ENCODE results near the gene CIROP.
"Not testable (repeated sequence)": the region's sequence is repeated elsewhere in the genome, so short reads cannot be mapped to it uniquely, and the experiment has no call there.

The CIROP gene

DNA sequence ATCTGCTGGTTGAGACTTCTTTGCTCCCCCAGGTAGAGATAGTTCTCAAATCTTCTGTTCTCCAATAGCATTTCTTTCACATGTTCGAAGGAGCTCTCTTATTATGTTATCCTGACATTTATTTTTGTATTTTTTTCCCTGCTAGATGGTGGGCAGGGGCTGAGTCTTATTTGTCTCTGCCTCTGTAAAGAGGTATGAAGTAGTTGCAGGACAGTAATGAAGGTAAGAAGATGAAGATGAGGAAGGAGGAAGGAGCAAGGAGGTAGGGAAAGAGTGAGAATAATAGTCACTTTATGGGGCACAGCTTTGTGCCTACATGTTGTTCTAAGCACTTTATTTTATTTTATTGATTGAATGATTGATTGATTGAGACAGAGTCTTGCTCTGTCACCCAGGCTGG, 5.0 kb upstream of the CIROP start:
- Histone ChIP-seq H3K23ac (ENCODE audit: low read depth, low read length, poor library complexity) (no peak overlapping the region), H2BK5ac (ENCODE audit: low read length) (no peak overlapping the region), H3K4me2 (ENCODE audit: insufficient read depth, low read length, poor library complexity, severe bottlenecking) (no peak overlapping the region), H3K9me3 (replicated peaks in 1 of 2; ENCODE audit: control insufficient read depth in 2 of 2, insufficient read depth in 1 of 2, low read depth in 1 of 2, low read length in 2 of 2) (peaks cover 0 to 2% of the 10 kb centered on the region in 2 donors), H2AK5ac (ENCODE audit: low read depth, low read length) (no peak overlapping the region), H3K4me1 (ENCODE audit: control insufficient read depth in 2 of 2, insufficient read depth in 1 of 2, low read depth in 1 of 2, low read length in 2 of 2) (peaks cover 9 to 10% of the 10 kb centered on the region in 2 donors), H2BK15ac (ENCODE audit: low read length) (no peak overlapping the region), H3K27ac (replicated peaks; ENCODE audit: low read length) (no peak overlapping the region), H4K8ac (ENCODE audit: low read depth, low read length) (no peak overlapping the region), H3K27me3 (ENCODE audit: control insufficient read depth in 3 of 3, insufficient read depth in 3 of 3, low read depth in 1 of 3, low read length in 3 of 3) (peaks cover 0 to 12% (median 0%) of the 10 kb centered on the region in 3 experiments), H3K36me3 (replicated peaks in 1 of 2; ENCODE audit: control insufficient read depth in 2 of 2, insufficient read depth in 2 of 2, low read length in 2 of 2) (no peaks in the 10 kb centered on the region), H3K18ac (ENCODE audit: low read length) (no peak overlapping the region), H3K79me1 (ENCODE audit: low read depth, low read length) (no peaks in the 10 kb centered on the region), H3K9ac (ENCODE audit: low read depth, low read length, poor library complexity) (no peak overlapping the region), H2BK120ac (ENCODE audit: low read depth, low read length) (no peak overlapping the region), H3K14ac (ENCODE audit: low read length) (no peak overlapping the region), H2BK12ac (ENCODE audit: low read length) (no peak overlapping the region), H4K91ac (ENCODE audit: low read depth, low read length, poor library complexity) (no peak overlapping the region), H3K4me3 (ENCODE audit: low read length in 2 of 2) (no peak overlapping the region), H3K4ac (ENCODE audit: low read length) (no peak overlapping the region), H2AFZ (ENCODE audit: low read length) (no peak overlapping the region)
- no peak for DNase-seq (ENCODE audit: low spot score)
- no CpG with 5 or more reads among the region's 1 CpG for WGBS, 2 donors (ENCODE audit: extremely low coverage in 2 of 2, insufficient read length in 2 of 2, insufficient replicate concordance in 1 of 2)

- H3K9ac ChIP-seq (ENCODE audit: low read depth, low read length, poor library complexity); H3K4ac ChIP-seq (ENCODE audit: low read length); H3K36me3 ChIP-seq (replicated peaks in 1 of 2; ENCODE audit: control insufficient read depth in 2 of 2, insufficient read depth in 2 of 2, low read length in 2 of 2); H3K79me1 ChIP-seq (ENCODE audit: low read depth, low read length); H2AK5ac ChIP-seq (ENCODE audit: low read depth, low read length); H3K4me2 ChIP-seq (ENCODE audit: insufficient read depth, low read length, poor library complexity, severe bottlenecking); H3K9me3 ChIP-seq (replicated peaks in 1 of 2; ENCODE audit: control insufficient read depth in 2 of 2, insufficient read depth in 1 of 2, low read depth in 1 of 2, low read length in 2 of 2); H3K4me1 ChIP-seq (ENCODE audit: control insufficient read depth in 2 of 2, insufficient read depth in 1 of 2, low read depth in 1 of 2, low read length in 2 of 2); H3K18ac ChIP-seq (ENCODE audit: low read length); H2BK15ac ChIP-seq (ENCODE audit: low read length); H2BK5ac ChIP-seq (ENCODE audit: low read length); H4K8ac ChIP-seq (ENCODE audit: low read depth, low read length); H3K27ac ChIP-seq (replicated peaks; ENCODE audit: low read length); H3K4me3 ChIP-seq (ENCODE audit: low read length in 2 of 2); H3K23ac ChIP-seq (ENCODE audit: low read depth, low read length, poor library complexity); H2BK120ac ChIP-seq (ENCODE audit: low read depth, low read length); H4K91ac ChIP-seq (ENCODE audit: low read depth, low read length, poor library complexity); H3K14ac ChIP-seq (ENCODE audit: low read length); H2BK12ac ChIP-seq (ENCODE audit: low read length); DNase-seq (ENCODE audit: low spot score); H2AFZ ChIP-seq (ENCODE audit: low read length): not testable (repeated sequence)
- H3K27me3 ChIP-seq (ENCODE audit: control insufficient read depth in 3 of 3, insufficient read depth in 3 of 3, low read depth in 1 of 3, low read length in 3 of 3): peaks cover 0 to 12% (median 0%) of the 10 kb centered on the region in 3 experiments
- no CpG with 5 or more reads among the region's 24 CpGs for WGBS, 2 donors (ENCODE audit: extremely low coverage in 2 of 2, insufficient read length in 2 of 2, insufficient replicate concordance in 1 of 2)
These were observed 3.4 kb upstream of the CIROP start for GRCh38 chr14:23108169-23108568.

GRCh38 chr14:23107620-23108019, 2.8 kb upstream of the CIROP start:
- H4K8ac ChIP-seq (ENCODE audit: low read depth, low read length); H3K14ac ChIP-seq (ENCODE audit: low read length); H2BK12ac ChIP-seq (ENCODE audit: low read length); H3K23ac ChIP-seq (ENCODE audit: low read depth, low read length, poor library complexity); H2AK5ac ChIP-seq (ENCODE audit: low read depth, low read length); H3K36me3 ChIP-seq (replicated peaks in 1 of 2; ENCODE audit: control insufficient read depth in 2 of 2, insufficient read depth in 2 of 2, low read length in 2 of 2); H3K18ac ChIP-seq (ENCODE audit: low read length); H2BK15ac ChIP-seq (ENCODE audit: low read length); H3K4ac ChIP-seq (ENCODE audit: low read length); H4K91ac ChIP-seq (ENCODE audit: low read depth, low read length, poor library complexity); H2AFZ ChIP-seq (ENCODE audit: low read length); H3K4me3 ChIP-seq (ENCODE audit: low read length in 2 of 2); H3K9ac ChIP-seq (ENCODE audit: low read depth, low read length, poor library complexity); DNase-seq (ENCODE audit: low spot score); H3K9me3 ChIP-seq (replicated peaks in 1 of 2; ENCODE audit: control insufficient read depth in 2 of 2, insufficient read depth in 1 of 2, low read depth in 1 of 2, low read length in 2 of 2); H3K79me1 ChIP-seq (ENCODE audit: low read depth, low read length); H2BK5ac ChIP-seq (ENCODE audit: low read length); H2BK120ac ChIP-seq (ENCODE audit: low read depth, low read length); H3K27ac ChIP-seq (replicated peaks; ENCODE audit: low read length); H3K4me2 ChIP-seq (ENCODE audit: insufficient read depth, low read length, poor library complexity, severe bottlenecking); H3K4me1 ChIP-seq (ENCODE audit: control insufficient read depth in 2 of 2, insufficient read depth in 1 of 2, low read depth in 1 of 2, low read length in 2 of 2): not testable (repeated sequence)
- no CpG with 5 or more reads among the region's 5 CpGs for WGBS, 2 donors (ENCODE audit: extremely low coverage in 2 of 2, insufficient read length in 2 of 2, insufficient replicate concordance in 1 of 2)
- H3K27me3 ChIP-seq (ENCODE audit: control insufficient read depth in 3 of 3, insufficient read depth in 3 of 3, low read depth in 1 of 3, low read length in 3 of 3): peaks cover 0 to 12% (median 0%) of the 10 kb centered on the region in 3 experiments

DNA sequence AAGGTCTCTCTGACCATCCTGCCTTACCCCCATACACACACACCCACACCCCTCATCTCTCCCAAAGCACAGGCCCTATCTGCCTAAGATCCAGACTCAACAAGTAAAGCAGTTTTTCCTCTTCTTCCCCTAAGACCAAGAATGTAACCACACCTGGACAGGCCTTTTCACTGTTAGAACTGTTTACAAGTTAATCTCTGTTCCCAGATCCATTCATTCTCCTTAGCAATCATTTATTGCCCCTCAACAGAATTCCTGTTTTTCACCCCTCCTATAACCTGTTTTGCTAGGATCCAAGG, 1.9 kb upstream of the CIROP start:
- peaks cover 0 to 12% (median 0%) of the 10 kb centered on the region in 3 experiments for H3K27me3 ChIP-seq (ENCODE audit: control insufficient read depth in 3 of 3, insufficient read depth in 3 of 3, low read depth in 1 of 3, low read length in 3 of 3)
- H2BK5ac ChIP-seq (ENCODE audit: low read length): no peak overlapping the region
- no peak overlapping the region for H2BK12ac ChIP-seq (ENCODE audit: low read length)

More for the DNA sequence above, 1.9 kb upstream of the CIROP start:
- no peaks in the 10 kb centered on the region for H3K36me3 ChIP-seq (replicated peaks in 1 of 2; ENCODE audit: control insufficient read depth in 2 of 2, insufficient read depth in 2 of 2, low read length in 2 of 2)
- H3K4ac ChIP-seq (ENCODE audit: low read length): no peak overlapping the region
- no peak overlapping the region for H3K18ac ChIP-seq (ENCODE audit: low read length)
- H4K91ac ChIP-seq (ENCODE audit: low read depth, low read length, poor library complexity): no peak overlapping the region
- no peak overlapping the region for H3K23ac ChIP-seq (ENCODE audit: low read depth, low read length, poor library complexity)
- H3K4me1 ChIP-seq (ENCODE audit: control insufficient read depth in 2 of 2, insufficient read depth in 1 of 2, low read depth in 1 of 2, low read length in 2 of 2): no peaks in the 10 kb centered on the region
- H4K8ac ChIP-seq (ENCODE audit: low read depth, low read length): no peak overlapping the region
- H3K4me3 ChIP-seq (ENCODE audit: low read length in 2 of 2): no peak overlapping the region
- DNase-seq (ENCODE audit: low spot score): no peak
- no peak overlapping the region for H2AK5ac ChIP-seq (ENCODE audit: low read depth, low read length)
- H3K14ac ChIP-seq (ENCODE audit: low read length): no peak overlapping the region
- H3K27ac ChIP-seq (replicated peaks; ENCODE audit: low read length): no peak overlapping the region
- no peak overlapping the region for H3K9ac ChIP-seq (ENCODE audit: low read depth, low read length, poor library complexity)
- no peak overlapping the region for H2AFZ ChIP-seq (ENCODE audit: low read length)
- peaks cover 0 to 2% of the 10 kb centered on the region in 2 donors for H3K9me3 ChIP-seq (replicated peaks in 1 of 2; ENCODE audit: control insufficient read depth in 2 of 2, insufficient read depth in 1 of 2, low read depth in 1 of 2, low read length in 2 of 2)
- H2BK120ac ChIP-seq (ENCODE audit: low read depth, low read length): no peak overlapping the region
- no peak overlapping the region for H2BK15ac ChIP-seq (ENCODE audit: low read length)
- no peaks in the 10 kb centered on the region for H3K79me1 ChIP-seq (ENCODE audit: low read depth, low read length)
- H3K4me2 ChIP-seq (ENCODE audit: insufficient read depth, low read length, poor library complexity, severe bottlenecking): no peak overlapping the region
